Activated B cell treated with CpG ODN at 0.5 μM for 24 hours (primary cell): ENCODE data around the gene SSH2. TPM values are rescaled to one million over a fixed set of nuclear protein-coding genes. Genes with fewer than 3 reads are reported as not detected.

ENCODE experiments used
- ATAC-seq: fragments of 200-7000 bp; cut with Tn5 transposase; one replicate; pipeline ENCODE4 v1.10.0; 2021; ENCODE audit warnings: low read depth, mild to moderate bottlenecking, moderate library complexity
- CTCF ChIA-PET: fragments of 350-600 bp; sonication (Branson Sonifier 250); formaldehyde crosslinking; loops from one replicate; lab custom pipeline; 2021; ENCODE audit warnings: antibody characterized with exemption; lab: Charles Lee
- POLR2A ChIA-PET: fragments of 350-600 bp; sonication (Branson Sonifier 250); formaldehyde crosslinking; loops from one replicate; lab custom pipeline; 2021; ENCODE audit warnings: antibody characterized with exemption; lab: Charles Lee
- DNase-seq: peaks from one replicate; pipeline ENCODE4 v3.0.0; 2022
- H3K27ac Mint-ChIP-seq: one replicate; pipeline ENCODE4 v1.8.0; 2020; ENCODE audit warnings: mixed read lengths
- H3K27me3 Mint-ChIP-seq: one replicate; pipeline ENCODE4 v1.8.0; 2021; ENCODE audit warnings: mixed read lengths
- H3K36me3 Mint-ChIP-seq: one replicate; pipeline ENCODE4 v1.8.0; 2021; ENCODE audit warnings: low read depth, mixed read lengths
- H3K4me1 Mint-ChIP-seq: one replicate; pipeline ENCODE4 v1.8.0; 2021; ENCODE audit warnings: mixed read lengths
- H3K4me3 Mint-ChIP-seq: one replicate; pipeline ENCODE4 v1.8.0; 2020; ENCODE audit warnings: mild to moderate bottlenecking, mixed read lengths
- H3K9me3 Mint-ChIP-seq: one replicate; pipeline ENCODE4 v1.8.0; 2020; ENCODE audit warnings: mixed read lengths
- intact Hi-C: fragments of 100-400 bp; cut with micrococcal nuclease; formaldehyde crosslinking; loops from one replicate; pipeline ENCODE4 v1.15.1; 2024
- total RNA-seq: library from RNA; stranded (reverse); gene quantifications from 2 replicates; pipeline ENCODE4 v1.2.3, GENCODE V29; 2022
- TF ChIP-seq, protein P1 (sequence below): fragments of 200-600 bp; IDR thresholded peaks from one replicate; pipeline ENCODE4 v1.8.0; 2022; ENCODE audit warnings: antibody characterized with exemption, mild to moderate bottlenecking

The SSH2 gene
- total RNA-seq, 1 donor from 2014 or later: 95.7 TPM

DNA sequence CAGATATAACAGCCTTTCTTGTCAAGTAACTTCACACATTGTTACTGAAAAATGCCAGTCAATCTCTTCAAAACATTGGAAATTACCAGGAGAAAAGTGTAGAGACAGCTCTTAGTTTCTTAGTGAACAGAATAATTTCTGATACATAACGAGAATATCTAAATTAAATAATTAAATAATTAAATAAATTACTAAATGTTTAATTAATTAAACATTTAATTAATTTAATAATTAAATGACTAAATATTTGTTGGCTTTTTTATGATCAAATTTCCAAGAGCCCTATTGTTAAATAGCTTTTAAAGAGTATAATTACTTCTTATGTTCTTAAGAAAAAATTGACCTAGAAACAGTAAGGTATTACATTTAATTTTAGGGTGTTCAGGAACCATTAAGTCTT lies 129.6 kb downstream of the SSH2 start:
- H3K4me3 Mint-ChIP-seq: no peak overlapping the region
- DNase-seq (no peak), ATAC-seq (no peak)
- TF ChIP-seq, protein P1, sequence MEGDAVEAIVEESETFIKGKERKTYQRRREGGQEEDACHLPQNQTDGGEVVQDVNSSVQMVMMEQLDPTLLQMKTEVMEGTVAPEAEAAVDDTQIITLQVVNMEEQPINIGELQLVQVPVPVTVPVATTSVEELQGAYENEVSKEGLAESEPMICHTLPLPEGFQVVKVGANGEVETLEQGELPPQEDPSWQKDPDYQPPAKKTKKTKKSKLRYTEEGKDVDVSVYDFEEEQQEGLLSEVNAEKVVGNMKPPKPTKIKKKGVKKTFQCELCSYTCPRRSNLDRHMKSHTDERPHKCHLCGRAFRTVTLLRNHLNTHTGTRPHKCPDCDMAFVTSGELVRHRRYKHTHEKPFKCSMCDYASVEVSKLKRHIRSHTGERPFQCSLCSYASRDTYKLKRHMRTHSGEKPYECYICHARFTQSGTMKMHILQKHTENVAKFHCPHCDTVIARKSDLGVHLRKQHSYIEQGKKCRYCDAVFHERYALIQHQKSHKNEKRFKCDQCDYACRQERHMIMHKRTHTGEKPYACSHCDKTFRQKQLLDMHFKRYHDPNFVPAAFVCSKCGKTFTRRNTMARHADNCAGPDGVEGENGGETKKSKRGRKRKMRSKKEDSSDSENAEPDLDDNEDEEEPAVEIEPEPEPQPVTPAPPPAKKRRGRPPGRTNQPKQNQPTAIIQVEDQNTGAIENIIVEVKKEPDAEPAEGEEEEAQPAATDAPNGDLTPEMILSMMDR: no peak
- no peaks in the 10 kb centered on the region for H3K9me3 Mint-ChIP-seq
- intact Hi-C loops: no loop called here
- no peak overlapping the region for H3K27ac Mint-ChIP-seq
- CTCF ChIA-PET: interaction anchor here (0.9 kb wide), 1 partner anchor 221 kb away, joined by 3 read pairs; no protein-coding TSS in a partner anchor
- no peaks in the 10 kb centered on the region for H3K27me3 Mint-ChIP-seq
- peaks cover 3% of the 10 kb centered on the region for H3K4me1 Mint-ChIP-seq
- no peaks in the 10 kb centered on the region for H3K36me3 Mint-ChIP-seq
- POLR2A ChIA-PET: no interaction called here

DNA sequence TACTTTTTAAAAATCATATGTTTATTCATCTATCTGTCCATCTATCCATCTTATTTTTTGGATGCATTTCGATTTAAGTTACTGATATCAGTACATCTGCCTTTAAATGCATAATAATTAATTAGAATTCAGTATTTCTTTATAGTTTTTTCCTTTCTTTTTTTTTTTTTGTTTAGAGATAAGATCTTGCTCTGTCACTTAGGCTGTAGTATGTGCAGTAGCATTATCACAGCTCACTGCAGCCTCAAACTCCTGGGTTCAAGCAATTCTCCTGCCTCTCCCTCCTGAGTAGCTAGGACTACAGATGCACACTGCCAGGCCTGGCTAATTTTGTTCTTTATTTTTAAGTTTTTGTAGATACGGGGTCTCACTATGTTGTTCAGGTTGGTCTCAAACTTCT lies 133.4 kb downstream of the SSH2 start:
- ATAC-seq (no peak), DNase-seq (no peak)
- intact Hi-C loops: no loop called here
- TF ChIP-seq, protein P1: no peak
- Mint-ChIP-seq H3K27me3 (no peaks in the 10 kb centered on the region), H3K27ac (no peak overlapping the region), H3K36me3 (peaks cover 2% of the 10 kb centered on the region), H3K4me3 (no peak overlapping the region), H3K4me1 (peaks cover 5% of the 10 kb centered on the region), H3K9me3 (no peaks in the 10 kb centered on the region)
- ChIA-PET CTCF (no interaction called here), POLR2A (interaction anchor here (0.6 kb wide), 1 partner anchor 133 kb away, joined by 6 read pairs; the partner anchor contains the start of gene SSH2)

DNA sequence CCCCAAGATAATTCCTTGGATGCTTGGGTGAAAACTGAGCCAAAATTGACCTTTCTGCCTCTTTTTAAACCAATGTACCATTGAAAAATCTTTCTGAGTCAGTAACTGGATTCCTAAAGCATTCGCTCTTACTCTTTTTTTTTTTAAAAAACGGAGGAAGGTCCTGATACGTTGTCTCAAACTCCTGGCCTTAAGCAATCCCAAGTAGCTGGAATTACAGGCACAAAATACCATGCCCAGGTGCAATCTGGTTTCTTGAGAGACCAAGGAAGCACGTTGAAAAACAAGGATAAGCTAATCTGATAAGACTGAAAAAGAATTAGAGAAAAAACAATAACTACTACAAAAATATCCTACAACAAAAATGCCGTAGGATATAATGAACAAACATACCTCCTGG lies 136.5 kb downstream of the SSH2 start:
- Mint-ChIP-seq H3K36me3 (peaks cover 22% of the 10 kb centered on the region), H3K9me3 (no peaks in the 10 kb centered on the region), H3K4me1 (peaks cover 5% of the 10 kb centered on the region), H3K27me3 (no peaks in the 10 kb centered on the region), H3K27ac (no peak overlapping the region), H3K4me3 (no peak overlapping the region)
- TF ChIP-seq, protein P1: no peak
- no peak for ATAC-seq
- DNase-seq: no peak
- POLR2A ChIA-PET: no interaction called here
- intact Hi-C loops: no loop called here
- CTCF ChIA-PET: interaction anchor here (2.7 kb wide), 1 partner anchor 154 kb away, joined by 12 read pairs; no protein-coding TSS in a partner anchor

DNA sequence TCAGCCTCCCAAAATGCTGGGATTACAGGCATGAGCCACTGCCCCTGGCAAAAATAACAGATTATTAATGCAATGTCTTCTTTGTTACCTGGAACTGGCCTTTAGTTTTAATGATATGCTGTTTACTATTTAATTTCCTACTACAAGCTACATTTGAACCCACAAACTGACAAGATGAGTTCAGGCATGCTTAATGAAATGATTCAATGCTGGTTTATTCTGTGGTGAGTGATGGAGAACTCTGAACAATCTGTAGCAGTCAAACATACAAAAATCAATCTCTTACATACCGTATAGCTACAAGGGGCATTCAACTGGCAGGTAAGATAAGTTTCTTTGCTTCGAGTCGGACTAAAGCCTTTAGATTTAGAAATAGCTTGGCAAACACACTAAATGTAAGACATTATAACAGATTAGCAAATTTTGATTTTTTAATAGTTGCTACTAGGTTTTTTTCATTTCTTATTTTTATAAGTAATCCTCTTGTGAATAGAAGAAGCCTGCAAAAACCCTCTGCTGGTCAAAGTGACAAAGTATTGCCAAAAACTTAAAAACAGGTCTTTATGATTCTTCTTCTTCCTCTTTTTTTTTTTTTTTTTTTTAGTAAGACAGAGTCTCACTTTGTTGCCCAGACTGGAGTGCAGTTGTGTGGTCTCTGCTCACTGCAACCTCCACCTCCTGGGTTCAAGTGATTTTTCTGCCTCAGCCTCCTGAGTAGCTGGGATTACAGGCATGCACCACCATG lies 138.5 kb downstream of the SSH2 start:
- H3K27ac Mint-ChIP-seq: no peak overlapping the region
- POLR2A ChIA-PET: interaction anchor here (0.6 kb wide), 1 partner anchor 295 kb away, joined by 9 read pairs; no protein-coding TSS in a partner anchor

More for the DNA sequence above, 138.5 kb downstream of the SSH2 start:
- Mint-ChIP-seq H3K9me3 (no peaks in the 10 kb centered on the region), H3K27me3 (no peaks in the 10 kb centered on the region), H3K4me1 (peaks cover 5% of the 10 kb centered on the region), H3K4me3 (no peak overlapping the region), H3K36me3 (peaks cover 30% of the 10 kb centered on the region)
- intact Hi-C loops: no loop called here
- no peak for ATAC-seq
- CTCF ChIA-PET: interaction anchor here (1.1 to 2.7 kb wide), 4 partner anchors 12 to 176 kb away, joined by 3 to 12 read pairs (median 3); no protein-coding TSS in a partner anchor
- no peak for DNase-seq
- TF ChIP-seq, protein P1: no peak
